GM12892 (cell line): Measurements from ENCODE around the gene INSIG1.

Experiments
- DNase-seq: peaks from one replicate; pipeline ENCODE4 v3.0.0; 2011; ENCODE audit not compliant: insufficient read length
- FAIRE-seq: peaks from 2 replicates; lab custom pipeline; 2011; peaks lifted over from hg19 to GRCh38; lab: Jason Lieb, UNC
- POLR2A ChIP-seq: IDR thresholded peaks from 2 replicates; pipeline ENCODE4 v1.6.1; 2011; ENCODE audit warnings: low read depth, low read length, control low read depth
- POLR2AphosphoS5 ChIP-seq: IDR thresholded peaks from 2 replicates; pipeline ENCODE4 v1.6.1; 2011; ENCODE audit warnings: low read depth, low read length, control low read depth
- TAF1 ChIP-seq: IDR thresholded peaks from 2 replicates; pipeline ENCODE4 v1.6.1; 2011; ENCODE audit warnings: low read depth, mild to moderate bottlenecking, control low read depth, low read length, borderline replicate concordance

INSIG1 gene

DNA sequence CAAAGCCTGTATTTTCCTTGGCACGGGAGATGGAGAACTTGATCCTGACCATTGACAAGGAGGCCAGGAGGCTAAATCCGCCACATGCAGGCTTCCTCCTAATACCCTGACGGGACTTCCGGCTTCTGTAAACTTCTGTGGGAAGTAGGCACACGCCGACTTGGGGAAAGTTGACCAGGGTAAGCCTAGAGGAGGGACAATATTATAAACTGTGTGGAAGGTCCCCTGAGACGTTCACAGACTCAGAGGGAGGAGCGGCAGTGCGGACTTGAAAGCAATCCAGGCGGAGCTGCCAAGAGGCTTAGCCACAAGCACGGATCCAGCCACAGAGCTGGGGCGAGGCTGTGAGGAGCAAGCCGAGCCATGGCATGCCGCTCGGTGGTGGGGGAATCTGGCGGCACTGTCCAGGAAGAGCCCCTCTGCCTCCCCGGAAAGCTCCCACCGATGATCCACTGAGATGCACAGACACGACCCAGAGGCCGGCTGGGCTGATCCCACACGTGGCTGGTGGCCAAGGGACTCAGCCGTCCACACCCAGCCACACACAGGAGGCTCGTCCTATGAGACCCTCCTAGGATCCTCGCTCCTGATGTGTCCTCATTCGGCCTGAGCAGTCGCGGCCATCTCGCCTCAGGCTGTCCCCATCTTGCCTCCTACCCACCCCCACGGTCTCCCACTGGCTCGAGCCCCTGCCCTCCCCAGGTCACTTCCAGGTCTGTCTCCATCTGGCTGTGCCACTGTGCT lies 40.0 kb upstream of the INSIG1 start:
- no peak for DNase-seq
- TF ChIP-seq TAF1 (no peak), POLR2A (no peak), POLR2AphosphoS5 (no peak)
- FAIRE-seq, result no peak

DNA sequence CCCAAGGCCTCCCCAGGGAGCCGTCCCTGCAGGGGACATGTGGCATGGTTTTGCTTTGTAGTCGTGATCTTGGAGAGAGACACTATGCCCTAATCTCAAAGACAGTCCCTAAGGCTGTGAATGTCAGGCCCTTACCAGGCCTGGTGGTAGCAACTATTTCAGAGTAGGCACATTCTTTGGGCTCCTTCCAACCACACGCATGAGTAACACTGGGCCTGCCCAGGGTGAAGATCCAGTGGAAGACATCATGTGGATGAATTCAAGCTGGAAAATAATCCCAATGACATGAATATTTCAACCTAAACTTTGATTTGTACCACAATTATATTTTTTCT lies 39.5 kb upstream of the INSIG1 start:
- no peak for DNase-seq
- TF ChIP-seq TAF1 (no peak), POLR2A (no peak), POLR2AphosphoS5 (no peak)
- no peak for FAIRE-seq

DNA sequence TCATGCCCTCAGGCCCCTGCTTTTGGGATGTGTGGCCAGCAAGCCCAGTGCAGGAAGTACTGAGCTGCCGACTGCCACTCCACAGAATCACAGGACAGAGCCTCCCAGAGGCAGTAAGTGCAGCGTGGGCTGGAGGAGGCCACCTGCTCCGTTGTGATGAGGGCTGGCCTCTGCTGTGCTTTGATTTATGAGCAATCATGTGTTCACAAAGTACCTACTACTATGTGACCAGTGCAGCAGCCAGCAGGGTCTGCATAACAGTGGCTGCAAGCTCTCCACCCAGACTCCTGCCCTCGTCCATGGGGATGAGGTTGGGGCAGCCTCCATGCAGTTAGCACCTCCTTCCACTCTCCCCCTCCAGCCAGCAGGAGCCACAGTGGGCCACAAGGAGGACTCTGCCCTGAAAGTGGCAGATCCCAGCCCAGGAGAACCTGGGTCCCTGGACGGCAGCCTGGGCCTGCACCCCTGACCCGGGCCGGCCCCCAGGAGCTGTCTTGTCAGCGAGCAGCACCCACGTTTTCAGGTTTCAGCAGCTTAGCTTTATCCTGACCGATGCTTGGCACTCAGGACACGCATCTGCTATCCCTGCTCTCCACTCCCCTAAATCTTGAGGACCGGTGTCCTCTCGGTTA lies 37.7 kb upstream of the INSIG1 start:
- FAIRE-seq (no peak), DNase-seq (no peak)
- no peak for TF ChIP-seq POLR2A
- TF ChIP-seq TAF1, result no peak
- no peak for TF ChIP-seq POLR2AphosphoS5

DNA sequence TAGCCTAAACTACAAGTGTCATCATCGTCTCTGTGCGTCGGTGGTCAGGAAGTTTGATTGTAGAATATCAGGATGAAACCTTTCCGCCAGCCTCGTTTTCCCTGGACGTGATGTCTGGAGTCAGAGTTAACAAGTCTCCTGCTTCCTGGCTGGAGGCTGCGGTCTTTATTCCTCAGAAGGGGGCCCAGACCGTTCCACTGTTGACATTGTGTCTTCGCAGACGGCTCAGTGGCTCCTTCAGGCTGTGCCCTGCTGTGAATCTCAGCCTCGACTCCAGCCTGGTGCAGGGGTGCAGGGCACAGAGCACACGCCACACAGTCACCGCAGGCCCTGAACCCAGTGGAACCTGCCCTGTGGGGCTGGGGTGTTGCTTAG lies 37.2 kb upstream of the INSIG1 start:
- DNase-seq (no peak), FAIRE-seq (no peak)
- TF ChIP-seq TAF1 (no peak), POLR2AphosphoS5 (no peak), POLR2A (no peak)

DNA sequence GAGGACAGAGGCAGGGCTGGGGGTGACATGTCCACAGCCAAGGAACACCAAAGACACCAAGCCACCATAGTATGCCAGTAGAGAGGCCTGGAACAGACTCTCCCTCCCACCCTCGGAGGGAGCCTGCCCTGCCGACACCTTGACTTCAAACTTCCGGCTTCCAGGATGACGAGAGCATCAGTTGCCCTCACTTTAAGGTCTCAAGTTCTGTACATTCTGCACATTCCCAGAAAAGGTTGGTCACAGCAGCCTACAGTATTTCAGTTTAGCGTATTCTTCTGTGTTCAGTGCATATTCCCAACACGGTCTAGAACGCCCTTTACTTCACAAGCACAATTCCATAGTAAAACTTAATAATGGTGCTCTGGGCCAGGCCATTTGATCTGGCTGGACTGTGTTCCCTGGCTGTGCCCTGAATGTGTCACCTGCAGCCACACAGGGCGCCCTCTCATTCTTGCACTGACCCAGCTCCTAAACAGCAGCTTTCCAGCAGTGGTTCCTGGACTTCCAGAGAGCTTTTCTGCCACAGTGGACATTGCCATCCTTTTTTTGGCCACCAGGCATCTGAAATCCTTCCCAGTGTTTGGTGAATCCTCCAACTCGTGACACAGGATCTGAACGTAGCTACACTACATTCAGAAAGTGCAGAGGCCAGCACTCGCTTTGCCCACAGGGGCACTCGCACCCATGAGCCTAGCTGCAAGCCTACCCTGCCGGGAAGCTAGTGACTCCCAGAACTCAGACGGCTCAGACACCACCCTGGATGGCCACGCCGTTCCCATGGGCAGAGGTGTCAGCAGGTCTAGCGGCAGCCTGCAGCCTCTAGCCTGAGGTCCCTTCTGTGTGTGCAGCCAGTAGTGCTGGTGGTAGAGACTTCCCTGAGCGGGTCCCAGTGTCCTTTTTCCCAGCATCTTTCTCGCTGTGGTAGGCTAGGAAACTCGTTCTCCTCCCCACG lies 36.4 kb upstream of the INSIG1 start:
- no peak for DNase-seq
- no peak for TF ChIP-seq TAF1
- TF ChIP-seq POLR2AphosphoS5, result no peak
- no peak for TF ChIP-seq POLR2A
- no peak for FAIRE-seq

DNA sequence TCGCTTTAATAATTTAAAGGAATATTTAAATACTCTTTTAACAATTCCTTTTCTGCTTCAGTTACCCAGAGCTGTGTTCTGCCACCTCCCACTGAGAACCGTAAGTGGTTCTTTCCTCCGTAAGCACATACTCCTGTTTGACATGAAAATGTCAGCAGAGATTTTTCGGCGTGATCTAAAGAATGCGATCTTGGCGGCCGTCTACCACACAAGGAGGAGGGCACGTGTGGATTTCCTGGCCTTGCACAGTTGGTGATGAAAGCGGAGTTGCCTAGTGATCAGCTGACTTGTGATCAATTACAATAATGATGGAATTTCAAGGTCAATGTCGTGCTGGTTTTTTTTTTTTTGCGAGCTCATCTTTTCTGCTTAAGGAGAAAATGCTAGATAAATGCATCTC lies 35.6 kb upstream of the INSIG1 start:
- no peak for DNase-seq
- no peak for FAIRE-seq
- TF ChIP-seq TAF1 (no peak), POLR2AphosphoS5 (no peak), POLR2A (no peak)

DNA sequence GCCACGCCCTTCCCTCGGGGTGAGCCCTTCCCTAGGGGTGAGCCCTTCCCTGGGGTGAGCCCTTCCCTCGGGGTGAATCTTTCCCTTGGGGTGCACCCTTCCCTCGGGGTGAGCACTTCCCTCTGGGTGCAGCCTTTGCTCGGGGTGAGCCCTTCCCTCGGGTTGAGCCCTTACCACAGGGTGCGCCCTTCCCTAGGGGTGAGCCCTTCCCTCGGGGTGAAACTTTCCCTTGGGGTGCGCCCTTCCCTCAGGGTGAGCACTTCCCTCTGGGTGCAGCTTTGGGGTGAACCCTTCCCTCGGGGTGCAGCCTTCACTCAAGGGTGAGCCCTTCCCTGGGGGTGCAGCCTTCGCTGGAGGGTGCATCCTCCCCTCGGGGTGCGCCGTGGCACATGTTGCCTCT lies 34.6 kb upstream of the INSIG1 start:
- DNase-seq, result no peak
- no peak for FAIRE-seq
- TF ChIP-seq POLR2AphosphoS5, result no peak
- no peak for TF ChIP-seq TAF1
- no peak for TF ChIP-seq POLR2A

DNA sequence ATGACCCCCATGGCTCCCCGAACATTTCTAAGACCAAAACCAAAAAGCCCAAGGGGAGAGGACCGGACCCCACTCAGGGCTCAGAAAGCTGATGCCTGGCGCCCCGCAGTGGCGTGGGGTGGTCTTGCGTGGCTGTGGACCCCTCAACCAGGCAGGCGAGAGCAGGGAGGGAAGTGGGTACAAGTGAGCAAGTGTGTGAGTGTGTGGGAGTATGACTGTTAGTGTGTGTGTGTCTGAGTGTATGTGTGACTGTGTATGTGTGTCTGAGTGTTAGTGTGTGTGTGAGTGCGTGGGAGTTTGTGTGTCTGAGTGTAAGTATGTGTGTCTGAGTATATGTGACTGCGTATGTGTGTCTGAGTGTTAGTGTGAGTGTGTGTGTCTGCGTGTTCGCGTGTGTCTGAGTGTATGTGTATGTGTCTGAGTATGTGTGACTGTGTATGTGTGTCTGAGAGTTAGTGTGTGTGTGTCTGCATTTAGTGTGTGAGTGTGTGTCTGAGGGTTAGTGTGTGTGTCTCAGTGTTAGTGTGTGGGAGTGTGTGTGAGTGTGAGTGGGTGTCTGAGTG lies 34.0 kb upstream of the INSIG1 start:
- peak; percentile 53 for FAIRE-seq
- TF ChIP-seq POLR2AphosphoS5 (peak; percentile 17; the same call in 1 of the 2 replicates), TAF1 (no peak)
- no peak for DNase-seq

DNA sequence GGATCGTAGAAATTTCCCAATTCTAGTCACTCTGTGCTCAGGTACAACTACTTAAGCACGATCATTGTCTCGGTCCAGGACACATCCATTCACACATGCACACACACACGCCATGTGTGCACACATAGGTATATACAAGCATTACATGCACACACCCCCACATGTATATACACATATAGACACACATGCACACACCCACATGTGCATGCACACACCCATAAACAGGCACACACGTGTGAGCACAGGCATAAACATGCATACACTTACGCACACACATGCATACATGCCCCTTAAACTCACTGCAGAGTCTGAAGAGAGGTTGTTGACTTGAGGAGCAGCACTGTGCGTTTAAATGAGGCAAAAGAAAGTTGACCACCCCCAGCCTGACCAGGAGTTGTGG lies 32.5 kb upstream of the INSIG1 start:
- FAIRE-seq (no peak), DNase-seq (no peak)
- TF ChIP-seq POLR2AphosphoS5 (no peak), POLR2A (no peak), TAF1 (no peak)

DNA sequence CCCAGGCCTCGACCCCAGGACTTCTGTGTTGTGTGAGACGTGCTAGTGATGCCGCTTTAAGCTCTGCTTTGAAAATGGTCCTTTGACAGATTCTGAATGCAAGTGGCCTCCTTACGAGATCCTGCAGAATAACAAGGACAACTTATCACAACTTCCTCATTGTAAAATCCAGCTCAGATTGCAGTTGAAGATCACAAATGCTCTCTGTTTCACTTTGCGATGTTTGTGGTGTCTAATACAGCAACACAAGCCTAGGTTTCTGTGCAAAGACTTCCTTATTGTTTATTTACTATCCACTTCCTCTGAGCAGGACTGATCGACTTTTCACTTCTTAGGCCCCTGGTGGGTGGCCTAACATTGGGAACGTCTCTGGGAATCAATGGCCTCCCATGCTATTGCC lies 31.7 kb upstream of the INSIG1 start:
- FAIRE-seq, result no peak
- DNase-seq, result no peak
- no peak for TF ChIP-seq POLR2AphosphoS5
- TF ChIP-seq POLR2A, result no peak
- no peak for TF ChIP-seq TAF1

DNA sequence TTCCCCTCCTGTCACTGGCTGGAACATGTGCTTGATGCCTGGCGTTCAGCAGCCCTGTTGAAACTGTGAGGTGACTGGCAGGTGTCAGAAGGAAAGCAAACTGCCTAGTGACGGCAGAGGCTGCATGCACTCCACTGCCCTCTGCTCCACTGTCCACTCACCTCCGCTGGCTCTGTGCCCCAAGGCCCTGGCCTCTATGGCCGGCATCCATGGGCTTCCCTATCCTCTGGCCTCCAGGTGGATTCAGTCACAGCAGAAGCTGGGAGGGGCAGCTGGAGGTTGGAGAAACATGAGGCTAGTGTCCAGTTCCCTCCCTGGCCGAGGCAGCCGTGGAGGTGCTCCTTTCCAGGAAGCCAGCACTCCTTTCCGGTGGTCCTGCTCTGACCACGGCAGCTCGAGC lies 31.2 kb upstream of the INSIG1 start:
- FAIRE-seq (no peak), DNase-seq (no peak)
- TF ChIP-seq TAF1 (no peak), POLR2AphosphoS5 (no peak), POLR2A (no peak)

DNA sequence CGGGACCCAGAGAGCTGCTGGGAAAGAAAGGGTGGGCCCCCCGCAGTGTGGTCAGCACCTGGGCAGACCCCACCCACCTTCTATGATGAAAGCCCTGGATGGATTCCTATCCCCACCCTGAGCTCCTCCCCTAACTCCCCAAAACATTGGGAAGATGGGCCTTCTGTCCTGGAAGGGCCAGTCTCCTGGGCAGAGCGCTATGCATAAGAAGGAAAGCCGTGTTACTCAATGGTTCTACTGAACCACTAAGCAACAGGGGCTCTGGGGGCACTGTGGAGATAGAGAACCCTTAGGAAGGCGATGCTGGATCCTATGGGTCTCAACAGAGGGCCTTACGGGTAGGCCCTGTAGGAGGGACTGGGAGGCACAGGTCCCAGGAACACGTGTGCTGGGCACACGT lies 30.7 kb upstream of the INSIG1 start:
- no peak for FAIRE-seq
- no peak for DNase-seq
- no peak for TF ChIP-seq POLR2A
- TF ChIP-seq POLR2AphosphoS5, result no peak
- TF ChIP-seq TAF1, result no peak
